ENCODE results near the gene GPR107.

DNA sequence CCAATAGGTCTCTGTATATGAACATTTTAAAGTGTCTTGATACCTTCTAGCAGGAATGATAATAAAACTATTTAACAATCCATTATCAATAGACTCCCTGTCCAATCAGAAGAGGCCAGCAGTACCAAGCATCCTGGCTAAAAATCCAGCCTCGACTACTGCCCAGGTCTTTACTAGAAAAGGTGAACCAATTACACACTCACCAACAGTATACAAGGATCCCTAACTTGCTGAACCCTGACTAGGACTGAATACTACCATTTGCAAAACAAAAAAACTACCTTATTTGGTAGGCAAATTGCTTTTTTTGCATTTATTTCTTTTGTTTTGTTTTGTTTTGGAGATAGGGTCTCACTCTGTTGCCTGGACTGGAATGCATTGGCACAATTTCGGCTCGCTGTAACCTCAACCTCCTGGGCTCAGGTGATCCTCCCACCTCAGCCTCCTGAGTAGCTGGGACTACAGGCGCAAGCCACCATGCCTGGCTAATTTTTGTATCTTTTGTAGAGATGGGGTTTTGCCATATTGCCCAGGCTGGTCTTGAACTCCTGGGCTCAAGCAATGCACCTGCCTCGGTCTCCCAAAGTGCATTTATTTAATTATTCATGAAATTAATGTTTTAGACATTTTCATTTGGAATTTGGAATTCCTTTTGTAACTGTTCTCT is 38.2 kb upstream of the GPR107 start:
- TF ChIP-seq, protein P1, sequence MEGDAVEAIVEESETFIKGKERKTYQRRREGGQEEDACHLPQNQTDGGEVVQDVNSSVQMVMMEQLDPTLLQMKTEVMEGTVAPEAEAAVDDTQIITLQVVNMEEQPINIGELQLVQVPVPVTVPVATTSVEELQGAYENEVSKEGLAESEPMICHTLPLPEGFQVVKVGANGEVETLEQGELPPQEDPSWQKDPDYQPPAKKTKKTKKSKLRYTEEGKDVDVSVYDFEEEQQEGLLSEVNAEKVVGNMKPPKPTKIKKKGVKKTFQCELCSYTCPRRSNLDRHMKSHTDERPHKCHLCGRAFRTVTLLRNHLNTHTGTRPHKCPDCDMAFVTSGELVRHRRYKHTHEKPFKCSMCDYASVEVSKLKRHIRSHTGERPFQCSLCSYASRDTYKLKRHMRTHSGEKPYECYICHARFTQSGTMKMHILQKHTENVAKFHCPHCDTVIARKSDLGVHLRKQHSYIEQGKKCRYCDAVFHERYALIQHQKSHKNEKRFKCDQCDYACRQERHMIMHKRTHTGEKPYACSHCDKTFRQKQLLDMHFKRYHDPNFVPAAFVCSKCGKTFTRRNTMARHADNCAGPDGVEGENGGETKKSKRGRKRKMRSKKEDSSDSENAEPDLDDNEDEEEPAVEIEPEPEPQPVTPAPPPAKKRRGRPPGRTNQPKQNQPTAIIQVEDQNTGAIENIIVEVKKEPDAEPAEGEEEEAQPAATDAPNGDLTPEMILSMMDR (IDR thresholded peaks at IDR 0.05) = no peak
- no peak for TF ChIP-seq ZFX (IDR thresholded peaks at IDR 0.05; ENCODE audit: borderline replicate concordance)
